GM21737 (cell line): ENCODE data around the gene SPATA6.

Experiments
- ATAC-seq: cut with Tn5 transposase; IDR thresholded peaks from one replicate; pipeline ENCODE4 v1.9.1; 2021; ENCODE audit warnings: mild to moderate bottlenecking, moderate library complexity; ENCODE audit not compliant: unreplicated experiment

SPATA6 gene

DNA sequence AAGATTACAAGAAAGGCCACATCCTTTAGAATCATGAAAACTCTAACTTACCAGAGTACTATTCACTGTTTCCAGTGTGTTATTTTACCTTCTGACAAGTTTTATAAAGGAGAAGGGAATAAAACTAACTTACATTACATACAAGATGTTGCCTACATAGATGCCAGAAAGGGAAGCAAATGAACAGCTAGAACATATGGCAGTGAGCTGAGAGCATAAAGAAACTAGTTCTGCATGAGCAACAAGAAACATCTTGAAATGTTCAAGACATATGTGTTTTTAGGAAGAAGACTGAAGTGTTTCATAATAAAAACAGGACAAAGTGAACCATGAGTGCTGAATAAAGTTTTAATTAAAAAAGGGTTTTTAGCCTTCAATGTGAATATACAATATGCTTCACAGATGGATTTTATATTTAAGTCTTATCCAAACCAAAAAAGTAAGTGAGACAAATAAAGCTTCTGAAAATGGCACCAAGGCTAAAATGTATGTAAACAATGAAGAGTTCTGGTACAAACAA is 210.1 kb downstream of the SPATA6 start:
- no peak for ATAC-seq

DNA sequence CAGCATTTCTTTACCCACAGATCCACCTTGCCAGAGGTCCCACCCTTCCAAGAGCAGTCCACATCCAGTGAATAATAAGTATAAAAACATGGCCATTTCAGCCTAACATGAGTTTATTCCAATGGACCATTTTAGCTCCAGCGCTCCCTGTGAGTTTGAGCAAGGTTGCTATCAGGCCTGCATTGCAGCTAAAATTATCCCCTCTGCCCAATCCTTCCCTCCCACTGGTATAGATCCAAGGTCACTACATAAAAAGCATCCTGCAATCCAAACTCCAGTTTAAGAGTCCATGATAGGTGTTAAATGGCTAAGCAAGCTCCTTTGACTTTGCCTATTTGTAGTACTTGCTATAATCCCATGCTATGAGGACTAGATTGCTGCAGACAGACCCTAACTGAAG is 213.9 kb downstream of the SPATA6 start:
- ATAC-seq = no peak

DNA sequence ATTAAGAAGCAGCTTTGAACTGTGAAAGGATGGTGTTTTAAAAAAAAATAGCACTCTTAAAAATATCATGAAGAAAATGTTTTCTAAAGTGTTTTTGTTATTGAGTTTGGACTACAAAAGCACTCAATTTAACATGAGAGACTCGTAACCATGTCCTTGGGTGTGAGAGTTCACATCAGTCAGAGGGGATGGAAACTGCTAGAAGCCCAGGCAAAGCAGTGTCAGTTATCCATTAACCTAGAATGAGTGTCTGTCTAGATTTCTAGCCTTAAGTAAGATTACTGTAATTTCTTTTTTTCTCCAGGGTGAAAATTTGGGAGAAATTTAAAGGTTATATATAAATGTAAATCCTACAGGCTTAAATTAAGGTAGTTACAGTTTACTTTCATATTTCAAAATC is 217.8 kb downstream of the SPATA6 start:
- no peak for ATAC-seq

DNA sequence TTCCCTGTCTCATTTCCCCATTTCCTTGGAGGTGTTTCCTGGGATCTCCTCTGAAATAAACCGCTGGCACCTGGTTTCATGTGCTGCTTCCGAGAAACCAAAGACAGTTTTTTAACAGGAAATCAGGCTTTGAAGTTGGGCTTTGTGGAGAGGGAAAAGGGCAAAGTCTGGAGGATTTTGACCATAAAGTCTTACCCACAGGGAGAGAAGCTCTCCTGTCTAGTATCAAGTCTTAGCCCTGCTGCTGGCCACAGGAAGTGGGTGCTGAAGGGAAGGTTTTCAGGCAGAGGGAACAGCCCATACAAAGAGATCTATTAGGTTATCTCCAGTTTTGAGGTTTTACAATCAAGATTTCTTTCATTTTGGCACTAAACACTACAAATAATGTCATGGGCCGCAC is 220.2 kb downstream of the SPATA6 start:
- no peak for ATAC-seq

DNA sequence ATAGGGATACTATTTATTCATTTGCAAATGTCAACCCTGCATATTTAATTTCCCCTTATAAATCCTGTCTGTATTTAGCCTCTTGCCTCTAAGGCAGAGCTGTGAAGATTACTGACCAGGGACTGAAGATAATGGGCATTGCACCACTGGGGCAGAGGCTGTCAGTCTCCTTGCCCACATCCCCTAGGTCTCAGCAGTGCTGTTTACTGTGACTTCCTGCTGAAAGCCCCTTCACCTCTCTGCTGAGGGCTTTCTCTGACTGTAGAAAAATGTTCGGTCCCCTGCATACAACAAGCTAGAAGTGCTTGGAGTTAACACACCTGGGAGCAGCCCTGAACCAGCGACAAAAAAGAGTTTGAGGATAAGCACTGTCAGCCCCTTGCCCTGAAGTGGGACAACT is 220.7 kb downstream of the SPATA6 start:
- ATAC-seq = no peak

DNA sequence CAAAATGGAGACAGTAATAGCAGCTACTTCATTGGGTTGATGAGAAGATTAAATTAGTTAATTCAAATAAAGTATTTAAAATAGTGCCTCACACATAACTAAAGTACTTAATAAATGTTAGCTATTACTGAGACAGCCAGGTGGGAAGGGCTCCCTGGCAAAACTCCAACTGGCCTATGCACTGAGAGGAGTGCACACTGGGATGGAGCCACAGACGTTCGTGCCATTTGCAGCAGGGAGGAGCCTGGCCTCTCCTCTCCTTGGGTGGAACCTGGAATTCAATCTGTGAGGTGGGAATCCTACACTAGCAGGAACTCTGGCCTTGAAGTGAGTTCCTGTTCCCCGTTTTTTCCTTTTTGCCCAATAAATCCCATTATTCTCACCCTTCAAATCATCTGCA is 221.4 kb downstream of the SPATA6 start:
- ATAC-seq = no peak

DNA sequence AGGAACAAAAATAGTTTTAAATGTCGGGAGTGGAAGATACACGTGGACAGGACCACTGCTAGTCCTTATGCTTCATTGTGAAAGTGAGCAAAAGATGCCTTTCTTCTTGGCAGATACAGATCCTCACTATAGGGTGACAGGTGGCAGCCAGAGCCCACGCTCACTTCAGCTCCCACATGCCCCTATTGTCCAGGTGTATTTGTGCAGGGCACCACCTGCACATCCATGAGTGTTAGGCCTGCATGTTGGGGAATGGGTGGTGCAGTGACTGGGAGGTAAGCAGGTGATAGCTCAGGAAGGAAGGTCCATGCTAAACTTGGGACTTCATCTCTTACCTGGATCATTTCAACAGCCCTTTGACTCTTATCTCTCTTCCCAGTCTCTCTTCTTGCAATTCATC is 222.1 kb downstream of the SPATA6 start:
- ATAC-seq = no peak

DNA sequence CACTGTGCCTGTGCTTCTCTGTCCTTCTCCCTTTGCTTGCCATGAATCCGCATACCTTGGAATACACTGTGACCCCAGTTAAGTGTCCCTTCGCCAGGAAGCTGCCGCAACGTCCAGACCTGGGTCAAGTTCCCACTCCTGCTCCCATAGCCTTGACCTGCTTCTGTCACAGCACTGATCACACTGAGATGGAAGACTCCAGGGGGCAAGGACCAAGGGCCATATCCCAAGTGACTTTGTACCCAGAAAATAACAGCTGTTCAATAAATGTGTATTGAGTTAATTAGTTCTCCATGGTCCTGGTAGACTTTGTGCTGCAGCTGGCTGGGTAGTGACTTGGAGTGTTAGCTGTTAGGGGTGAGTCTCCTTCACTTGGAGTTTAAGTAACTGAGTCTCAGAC is 223.6 kb downstream of the SPATA6 start:
- ATAC-seq = no peak

DNA sequence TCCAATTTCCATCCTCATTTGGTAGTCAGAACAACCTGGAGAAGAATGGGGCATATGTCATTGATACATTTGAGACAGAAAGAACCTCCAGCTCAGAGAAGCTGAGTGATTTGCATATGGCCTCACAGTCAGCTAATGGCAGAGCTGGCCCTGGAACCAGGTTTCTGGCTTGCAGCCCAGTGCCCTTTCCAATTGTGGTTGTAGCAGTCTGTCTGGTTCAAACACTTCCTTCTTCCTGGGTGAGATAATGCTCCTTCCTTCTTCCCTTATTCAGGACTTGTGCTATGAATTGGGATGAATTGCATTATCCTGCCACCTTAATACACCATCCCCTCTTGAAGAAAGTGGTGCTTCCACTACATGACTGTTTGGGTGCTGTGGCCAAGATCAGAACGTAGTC is 225.3 kb downstream of the SPATA6 start:
- no peak for ATAC-seq
